ENCODE measurements around the gene HOXD10. TPM values are rescaled to one million over a fixed set of nuclear protein-coding genes. Genes with fewer than 3 reads are reported as not detected.

Gene HOXD10
- total and polyA plus RNA-seq, 2 donors from 2014 or later = 28.2 to 35.4 TPM

DNA sequence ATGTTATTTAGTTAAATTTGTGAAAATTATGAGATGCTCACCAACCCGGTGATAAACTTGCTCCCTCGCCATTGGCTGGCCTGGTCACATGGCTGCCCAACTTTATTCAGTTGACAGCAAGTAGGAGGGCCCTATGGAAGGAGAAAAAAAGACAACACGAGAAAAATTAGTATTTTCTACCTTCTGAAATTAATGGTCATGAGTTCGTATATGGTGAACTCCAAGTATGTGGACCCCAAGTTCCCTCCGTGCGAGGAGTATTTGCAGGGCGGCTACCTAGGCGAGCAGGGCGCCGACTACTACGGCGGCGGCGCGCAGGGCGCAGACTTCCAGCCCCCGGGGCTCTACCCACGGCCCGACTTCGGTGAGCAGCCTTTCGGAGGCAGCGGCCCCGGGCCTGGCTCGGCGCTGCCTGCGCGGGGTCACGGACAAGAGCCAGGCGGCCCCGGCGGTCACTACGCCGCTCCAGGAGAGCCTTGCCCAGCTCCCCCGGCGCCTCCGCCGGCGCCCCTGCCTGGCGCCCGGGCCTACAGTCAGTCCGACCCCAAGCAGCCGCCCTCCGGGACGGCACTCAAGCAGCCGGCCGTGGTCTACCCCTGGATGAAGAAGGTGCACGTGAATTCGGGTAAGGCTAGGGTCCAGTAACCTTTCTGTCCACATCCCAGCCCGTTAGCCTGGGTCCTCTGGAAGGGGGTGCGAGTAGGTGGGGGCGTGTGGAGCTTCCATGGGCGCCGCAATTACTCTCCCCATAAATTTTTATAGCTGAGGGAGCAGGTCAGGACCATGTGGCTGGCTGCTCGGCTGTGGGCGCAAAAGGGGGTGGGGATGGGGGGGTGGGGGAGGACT is 35.1 kb downstream of the HOXD10 start, which contains the start of gene HOXD4:
Gene HOXD4, plus strand, starts transcription at position 109 of the 846 bp plus-strand sequence. Its CDS starts 84 bp downstream, at position 193.
- Histone ChIP-seq H3K36me3 (ENCODE audit: control insufficient read depth in 2 of 3, insufficient read depth in 3 of 3, low read length in 3 of 3) (peaks cover 2 to 10% (median 6%) of the 10 kb centered on the region in 3 donors), H3K4me3 (ENCODE audit: low read length in 3 of 3) (peak within 1 kb of the TSS; percentile 52 to 75 (median 64)), H3K4me1 (ENCODE audit: control insufficient read depth in 2 of 3, insufficient read depth in 2 of 3, low read depth in 1 of 3, low read length in 3 of 3) (peaks cover 3 to 13% (median 12%) of the 10 kb centered on the region in 3 donors), H3K27me3 (ENCODE audit: control insufficient read depth, insufficient read depth, low read length) (no peaks in the 10 kb centered on the region), H3K9ac (ENCODE audit: low read length in 3 of 3) (peak within 1 kb of the TSS in 2 of 3 donors; percentile 69 to 84), H3K9me3 (ENCODE audit: control insufficient read depth in 2 of 3, insufficient read depth in 1 of 3, low read length in 3 of 3) (no peaks in the 10 kb centered on the region), H3K27ac (ENCODE audit: low read depth in 2 of 2, low read length in 2 of 2) (peak within 1 kb of the TSS; percentile 88 to 93)
- DNase-seq (peak in 3 of 5 donors; percentile 84 to 88 (median 85)), FAIRE-seq (no peak)
- TF ChIP-seq, protein P1, sequence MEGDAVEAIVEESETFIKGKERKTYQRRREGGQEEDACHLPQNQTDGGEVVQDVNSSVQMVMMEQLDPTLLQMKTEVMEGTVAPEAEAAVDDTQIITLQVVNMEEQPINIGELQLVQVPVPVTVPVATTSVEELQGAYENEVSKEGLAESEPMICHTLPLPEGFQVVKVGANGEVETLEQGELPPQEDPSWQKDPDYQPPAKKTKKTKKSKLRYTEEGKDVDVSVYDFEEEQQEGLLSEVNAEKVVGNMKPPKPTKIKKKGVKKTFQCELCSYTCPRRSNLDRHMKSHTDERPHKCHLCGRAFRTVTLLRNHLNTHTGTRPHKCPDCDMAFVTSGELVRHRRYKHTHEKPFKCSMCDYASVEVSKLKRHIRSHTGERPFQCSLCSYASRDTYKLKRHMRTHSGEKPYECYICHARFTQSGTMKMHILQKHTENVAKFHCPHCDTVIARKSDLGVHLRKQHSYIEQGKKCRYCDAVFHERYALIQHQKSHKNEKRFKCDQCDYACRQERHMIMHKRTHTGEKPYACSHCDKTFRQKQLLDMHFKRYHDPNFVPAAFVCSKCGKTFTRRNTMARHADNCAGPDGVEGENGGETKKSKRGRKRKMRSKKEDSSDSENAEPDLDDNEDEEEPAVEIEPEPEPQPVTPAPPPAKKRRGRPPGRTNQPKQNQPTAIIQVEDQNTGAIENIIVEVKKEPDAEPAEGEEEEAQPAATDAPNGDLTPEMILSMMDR (IDR thresholded peaks at IDR 0.05; ENCODE audit: borderline replicate concordance, extremely low read depth, insufficient read depth) = no peak
- intact Hi-C loops (cut with DNase I) = no loop called here

DNA sequence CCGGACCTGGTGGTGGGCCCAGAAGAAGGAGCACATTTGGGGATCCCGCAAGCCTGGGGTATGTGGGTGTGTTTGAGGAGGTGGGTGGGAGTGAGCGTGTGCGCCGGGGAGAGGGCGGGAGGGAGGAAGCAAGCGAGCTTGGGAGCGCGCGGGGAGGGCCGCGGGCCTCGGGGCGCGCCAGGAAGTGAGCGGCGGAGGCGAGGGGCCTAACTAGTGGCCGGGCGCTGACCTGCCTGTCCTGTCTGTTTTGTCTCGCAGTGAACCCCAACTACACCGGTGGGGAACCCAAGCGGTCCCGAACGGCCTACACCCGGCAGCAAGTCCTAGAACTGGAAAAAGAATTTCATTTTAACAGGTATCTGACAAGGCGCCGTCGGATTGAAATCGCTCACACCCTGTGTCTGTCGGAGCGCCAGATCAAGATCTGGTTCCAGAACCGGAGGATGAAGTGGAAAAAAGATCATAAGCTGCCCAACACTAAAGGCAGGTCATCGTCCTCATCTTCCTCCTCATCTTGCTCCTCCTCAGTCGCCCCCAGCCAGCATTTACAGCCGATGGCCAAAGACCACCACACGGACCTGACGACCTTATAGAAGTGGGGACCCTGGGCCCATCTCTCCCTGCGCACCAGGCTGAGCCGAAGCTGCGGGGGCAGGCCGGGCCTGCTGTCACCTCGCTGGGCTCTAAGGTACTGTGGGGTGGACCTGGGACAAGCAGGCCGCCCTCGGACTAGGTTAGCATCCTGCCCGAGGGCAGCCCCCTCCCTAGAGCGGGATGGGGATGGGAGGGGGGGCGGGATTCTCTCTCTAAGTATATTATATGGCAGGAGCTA is 36.0 kb downstream of the HOXD10 start:
- peak in 3 of 5 donors; percentile 63 to 84 (median 80) for DNase-seq
- peak overlapping the region; percentile 41 to 75 (median 56) for H3K4me3 ChIP-seq (ENCODE audit: low read length in 3 of 3)
- peak overlapping the region in 2 of 3 donors; percentile 69 to 84 for H3K9ac ChIP-seq (ENCODE audit: low read length in 3 of 3)
- H3K27ac ChIP-seq (ENCODE audit: low read depth in 2 of 2, low read length in 2 of 2) = peak overlapping the region; percentile 88 to 93
- peaks cover 0 to 13% (median 12%) of the 10 kb centered on the region in 3 donors for H3K4me1 ChIP-seq (ENCODE audit: control insufficient read depth in 2 of 3, insufficient read depth in 2 of 3, low read depth in 1 of 3, low read length in 3 of 3)
- no peak for FAIRE-seq
- TF ChIP-seq, protein P1 (IDR thresholded peaks at IDR 0.05; ENCODE audit: borderline replicate concordance, extremely low read depth, insufficient read depth) = no peak
- H3K36me3 ChIP-seq (ENCODE audit: control insufficient read depth in 2 of 3, insufficient read depth in 3 of 3, low read length in 3 of 3) = peaks cover 2 to 10% (median 6%) of the 10 kb centered on the region in 3 donors
- H3K27me3 ChIP-seq (ENCODE audit: control insufficient read depth, insufficient read depth, low read length) = no peaks in the 10 kb centered on the region
- intact Hi-C loops (cut with DNase I) = no loop called here
- no peaks in the 10 kb centered on the region for H3K9me3 ChIP-seq (ENCODE audit: control insufficient read depth in 2 of 3, insufficient read depth in 1 of 3, low read length in 3 of 3)

DNA sequence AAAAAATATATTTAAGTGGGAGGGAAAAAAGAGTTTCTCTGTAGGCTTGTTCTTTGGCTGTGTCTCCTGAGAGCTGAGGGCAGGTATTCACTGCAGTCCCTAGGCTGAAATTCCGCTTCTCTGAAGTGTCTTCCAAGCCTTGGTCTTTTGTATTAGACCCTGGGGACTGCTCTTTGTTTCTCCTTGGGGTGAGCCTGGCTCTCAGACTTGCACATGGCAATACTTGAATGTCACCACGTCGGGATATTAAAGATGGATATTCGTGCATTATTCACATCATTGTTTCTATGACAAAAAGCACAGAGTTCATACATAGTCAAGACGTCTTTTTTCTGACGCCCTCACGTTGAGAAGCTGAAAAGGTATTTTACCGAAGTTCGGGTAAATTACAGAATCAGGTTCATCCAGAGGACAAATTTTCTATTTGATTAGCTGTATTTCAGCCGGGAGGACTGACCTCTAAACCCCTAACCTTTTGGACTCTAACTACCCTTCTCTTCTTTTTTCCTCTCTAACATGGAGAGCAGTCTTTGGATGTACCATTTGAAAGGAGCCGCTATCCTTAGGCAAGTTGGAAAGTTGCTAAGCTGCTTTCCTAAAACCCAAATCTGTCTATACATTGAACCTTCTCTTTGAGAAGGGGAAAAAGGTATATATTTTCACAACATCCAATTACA is 38.1 kb downstream of the HOXD10 start:
- peaks cover 0 to 12% (median 3%) of the 10 kb centered on the region in 3 donors for H3K4me1 ChIP-seq (ENCODE audit: control insufficient read depth in 2 of 3, insufficient read depth in 2 of 3, low read depth in 1 of 3, low read length in 3 of 3)
- no peaks in the 10 kb centered on the region for H3K9me3 ChIP-seq (ENCODE audit: control insufficient read depth in 2 of 3, insufficient read depth in 1 of 3, low read length in 3 of 3)
- TF ChIP-seq, protein P1 (IDR thresholded peaks at IDR 0.05; ENCODE audit: borderline replicate concordance, extremely low read depth, insufficient read depth) = no peak
- peak overlapping the region; percentile 29 to 60 (median 46) for H3K9ac ChIP-seq (ENCODE audit: low read length in 3 of 3)
- H3K27me3 ChIP-seq (ENCODE audit: control insufficient read depth, insufficient read depth, low read length) = no peaks in the 10 kb centered on the region
- peak overlapping the region; percentile 53 to 86 for H3K27ac ChIP-seq (ENCODE audit: low read depth in 2 of 2, low read length in 2 of 2)
- peak overlapping the region; percentile 18 to 75 (median 28) for H3K4me3 ChIP-seq (ENCODE audit: low read length in 3 of 3)
- DNase-seq (peak in 1 of 5 donors; percentile 22), FAIRE-seq (no peak)
- H3K36me3 ChIP-seq (ENCODE audit: control insufficient read depth in 2 of 3, insufficient read depth in 3 of 3, low read length in 3 of 3) = peaks cover 2 to 10% (median 6%) of the 10 kb centered on the region in 3 donors
- intact Hi-C loops (cut with DNase I) = no loop called here

Data from kidney (tissue), 14 donors.